Measurements from ENCODE around the gene NT5C1A. TPM values are rescaled to one million over a fixed set of nuclear protein-coding genes. Genes with fewer than 3 reads are reported as not detected.

NT5C1A gene
- total RNA-seq, 1 donor from 2014 or later, result not detected

GRCh38 chr1:39699419-39699818, 27.5 kb upstream of the NT5C1A start:
- no peak for DNase-seq (ENCODE audit: low read depth)
- Histone ChIP-seq H3K27me3 (ENCODE audit: control insufficient read depth, insufficient read depth, low read length) (peaks cover 15% of the 10 kb centered on the region), H3K4me3 (ENCODE audit: low read depth, low read length) (no peak overlapping the region), H3K36me3 (ENCODE audit: control insufficient read depth, insufficient read depth, low read length) (no peaks in the 10 kb centered on the region)
- no peak for TF ChIP-seq CTCF (IDR thresholded peaks at IDR 0.05; ENCODE audit: insufficient read depth, low read length, poor library complexity, severe bottlenecking)

GRCh38 chr1:39698568-39698967, 26.7 kb upstream of the NT5C1A start:
- Histone ChIP-seq H3K4me3 (ENCODE audit: low read depth, low read length) (no peak overlapping the region), H3K36me3 (ENCODE audit: control insufficient read depth, insufficient read depth, low read length) (no peaks in the 10 kb centered on the region), H3K27me3 (ENCODE audit: control insufficient read depth, insufficient read depth, low read length) (peaks cover 15% of the 10 kb centered on the region)
- DNase-seq (ENCODE audit: low read depth), result no peak
- no peak for TF ChIP-seq CTCF (IDR thresholded peaks at IDR 0.05; ENCODE audit: insufficient read depth, low read length, poor library complexity, severe bottlenecking)

- no peak for DNase-seq (ENCODE audit: low read depth)
- Histone ChIP-seq H3K27me3 (ENCODE audit: control insufficient read depth, insufficient read depth, low read length) (peaks cover 32% of the 10 kb centered on the region), H3K4me3 (ENCODE audit: low read depth, low read length) (no peak overlapping the region), H3K36me3 (ENCODE audit: control insufficient read depth, insufficient read depth, low read length) (no peaks in the 10 kb centered on the region)
- no peak for TF ChIP-seq CTCF (IDR thresholded peaks at IDR 0.05; ENCODE audit: insufficient read depth, low read length, poor library complexity, severe bottlenecking)
Observed at GRCh38 chr1:39696448-39696847, 24.5 kb upstream of the NT5C1A start.

GRCh38 chr1:39695016-39695415, 23.1 kb upstream of the NT5C1A start:
- no peak for TF ChIP-seq CTCF (IDR thresholded peaks at IDR 0.05; ENCODE audit: insufficient read depth, low read length, poor library complexity, severe bottlenecking)
- Histone ChIP-seq H3K36me3 (ENCODE audit: control insufficient read depth, insufficient read depth, low read length) (no peaks in the 10 kb centered on the region), H3K4me3 (ENCODE audit: low read depth, low read length) (no peak overlapping the region), H3K27me3 (ENCODE audit: control insufficient read depth, insufficient read depth, low read length) (peaks cover 43% of the 10 kb centered on the region)
- DNase-seq (ENCODE audit: low read depth), result no peak

GRCh38 chr1:39694026-39694425, 22.1 kb upstream of the NT5C1A start:
- H3K36me3 ChIP-seq (ENCODE audit: control insufficient read depth, insufficient read depth, low read length), result no peaks in the 10 kb centered on the region
- H3K4me3 ChIP-seq (ENCODE audit: low read depth, low read length), result no peak overlapping the region
- DNase-seq (ENCODE audit: low read depth), result no peak
- peaks cover 51% of the 10 kb centered on the region for H3K27me3 ChIP-seq (ENCODE audit: control insufficient read depth, insufficient read depth, low read length)
- no peak for TF ChIP-seq CTCF (IDR thresholded peaks at IDR 0.05; ENCODE audit: insufficient read depth, low read length, poor library complexity, severe bottlenecking)
